Stimulated activated CD8-positive, alpha-beta memory T cell treated with anti-CD3 and anti-CD28 coated beads, Interleukin-15, amount 100 ng/mL, for 4 hours (primary cell): Measurements from ENCODE around the gene KRTAP4-3.
"Not testable (repeated sequence)": the region's sequence is repeated elsewhere in the genome, so short reads cannot be mapped to it uniquely, and the experiment has no call there.

Source experiments
- DNase-seq, 2 donors: peaks; one replicate each; pipeline ENCODE4 v3.0.0-alpha.2; 2020; ENCODE audit warnings: low read depth in 2 of 2

Gene KRTAP4-3

DNA sequence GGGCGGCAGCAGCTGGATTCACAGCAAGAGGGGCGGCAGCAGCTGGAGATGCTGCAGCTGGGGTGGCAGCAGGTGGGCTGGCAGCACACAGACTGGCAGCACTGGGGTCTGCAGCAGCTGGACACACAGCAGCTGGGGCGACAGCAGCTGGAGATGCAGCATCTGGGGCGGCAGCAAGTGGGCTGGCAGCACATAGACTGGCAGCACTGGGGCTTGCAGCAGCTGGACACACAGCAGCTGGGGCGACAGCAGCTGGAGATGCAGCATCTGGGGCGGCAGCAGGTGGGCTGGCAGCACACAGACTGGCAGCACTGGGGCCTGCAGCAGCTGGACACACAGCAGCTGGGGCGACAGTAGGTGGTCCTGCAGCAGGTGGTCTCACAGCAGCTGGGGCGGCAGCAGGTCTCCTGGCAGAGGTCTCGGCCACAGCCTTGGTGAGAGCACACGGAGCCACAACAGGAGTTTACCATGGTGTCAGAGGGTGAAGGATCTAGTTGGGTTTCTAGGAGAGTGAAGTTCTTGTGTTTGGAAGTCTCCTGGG, 50.1 kb downstream of the KRTAP4-3 start, which contains the start of gene KRTAP4-11:
Gene KRTAP4-11 (minus strand): TSS at position 528 of the 541 bp plus-strand sequence. CDS start 58 bp downstream, at position 470.
- DNase-seq: not testable (repeated sequence)
